HG03045 (cell line): ENCODE results near the gene DAP.
A peak's percentile ranks its signal among the peaks of the same experiment; 100 is the strongest.

Experiments
- ATAC-seq: cut with Tn5 transposase; IDR thresholded peaks from one replicate; pipeline ENCODE4 v1.9.1; 2021; ENCODE audit warnings: mild to moderate bottlenecking, moderate library complexity; ENCODE audit not compliant: unreplicated experiment

DAP gene

GRCh38 chr5:10712574-10713366, 48.3 kb downstream of the DAP start:
- ATAC-seq = peak; percentile 50

- no peak for ATAC-seq
Measured at GRCh38 chr5:10711562-10711961, 49.5 kb downstream of the DAP start.

- ATAC-seq = no peak
Measured at GRCh38 chr5:10710513-10711128, 50.4 kb downstream of the DAP start.

- ATAC-seq = no peak
Measured at GRCh38 chr5:10709933-10710332, 51.1 kb downstream of the DAP start.

GRCh38 chr5:10709409-10709808, 51.6 kb downstream of the DAP start:
- no peak for ATAC-seq

GRCh38 chr5:10708189-10708944, 52.7 kb downstream of the DAP start:
- ATAC-seq = no peak

- no peak for ATAC-seq
Measured at GRCh38 chr5:10707198-10708142, 53.6 kb downstream of the DAP start.

- ATAC-seq = no peak
Measured at GRCh38 chr5:10706326-10706725, 54.7 kb downstream of the DAP start.

GRCh38 chr5:10705747-10706146, 55.3 kb downstream of the DAP start:
- ATAC-seq = no peak

- ATAC-seq = no peak
Measured at GRCh38 chr5:10704949-10705621, 55.9 kb downstream of the DAP start.

GRCh38 chr5:10703676-10704075, 57.4 kb downstream of the DAP start:
- no peak for ATAC-seq

- no peak for ATAC-seq
Measured at GRCh38 chr5:10702911-10703491, 58.0 kb downstream of the DAP start.

GRCh38 chr5:10702040-10702629, 58.9 kb downstream of the DAP start:
- ATAC-seq = no peak

- no peak for ATAC-seq
Measured at GRCh38 chr5:10701567-10702039, 59.4 kb downstream of the DAP start.

GRCh38 chr5:10700516-10700915, 60.5 kb downstream of the DAP start:
- ATAC-seq = no peak

- ATAC-seq = peak; percentile 65
Measured at GRCh38 chr5:10699987-10700386, 61.0 kb downstream of the DAP start.

GRCh38 chr5:10699281-10699874, 61.7 kb downstream of the DAP start:
- peak; percentile 53 for ATAC-seq

GRCh38 chr5:10695759-10696543, 65.1 kb downstream of the DAP start:
- ATAC-seq = no peak
